ENCODE measurements around the gene HPSE2.

DNA sequence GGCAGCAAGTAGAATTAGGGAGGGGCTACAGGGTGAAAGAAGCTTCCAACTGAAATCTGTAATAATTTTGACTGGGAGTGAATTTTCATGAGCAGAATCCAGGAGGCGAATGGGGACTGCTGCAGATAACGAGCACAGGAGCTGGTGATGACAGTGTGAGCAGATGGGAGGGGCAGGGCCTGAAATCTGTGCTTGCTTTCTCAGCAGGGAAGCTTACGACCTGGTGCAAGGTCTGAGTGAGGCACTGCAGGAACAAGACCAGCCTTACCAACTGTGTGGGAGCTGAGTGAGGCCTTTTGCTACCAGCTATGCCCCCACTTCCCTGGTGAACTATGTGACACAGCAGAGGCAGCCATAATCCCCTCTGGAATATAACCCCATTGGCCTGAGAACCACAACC lies 109.8 kb downstream of the HPSE2 start:
- TF ChIP-seq, protein P1, sequence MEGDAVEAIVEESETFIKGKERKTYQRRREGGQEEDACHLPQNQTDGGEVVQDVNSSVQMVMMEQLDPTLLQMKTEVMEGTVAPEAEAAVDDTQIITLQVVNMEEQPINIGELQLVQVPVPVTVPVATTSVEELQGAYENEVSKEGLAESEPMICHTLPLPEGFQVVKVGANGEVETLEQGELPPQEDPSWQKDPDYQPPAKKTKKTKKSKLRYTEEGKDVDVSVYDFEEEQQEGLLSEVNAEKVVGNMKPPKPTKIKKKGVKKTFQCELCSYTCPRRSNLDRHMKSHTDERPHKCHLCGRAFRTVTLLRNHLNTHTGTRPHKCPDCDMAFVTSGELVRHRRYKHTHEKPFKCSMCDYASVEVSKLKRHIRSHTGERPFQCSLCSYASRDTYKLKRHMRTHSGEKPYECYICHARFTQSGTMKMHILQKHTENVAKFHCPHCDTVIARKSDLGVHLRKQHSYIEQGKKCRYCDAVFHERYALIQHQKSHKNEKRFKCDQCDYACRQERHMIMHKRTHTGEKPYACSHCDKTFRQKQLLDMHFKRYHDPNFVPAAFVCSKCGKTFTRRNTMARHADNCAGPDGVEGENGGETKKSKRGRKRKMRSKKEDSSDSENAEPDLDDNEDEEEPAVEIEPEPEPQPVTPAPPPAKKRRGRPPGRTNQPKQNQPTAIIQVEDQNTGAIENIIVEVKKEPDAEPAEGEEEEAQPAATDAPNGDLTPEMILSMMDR (IDR thresholded peaks at IDR 0.05) = no peak
- TF ChIP-seq POLR2A (IDR thresholded peaks at IDR 0.05; ENCODE audit: low read depth) = no peak
- TF ChIP-seq EP300 (IDR thresholded peaks at IDR 0.05) = no peak
- TF ChIP-seq POLR2AphosphoS5 (IDR thresholded peaks at IDR 0.05) = no peak

All from esophagus muscularis mucosa (tissue), 4 donors.